WTC11 (cell line): ENCODE measurements around the gene GSN. TPM values are rescaled to one million over a fixed set of nuclear protein-coding genes. Genes with fewer than 3 reads are reported as not detected.

ENCODE experiments used
- ATAC-seq: fragments of 200-7000 bp; cut with Tn5 transposase; 2 replicates; pipeline ENCODE4 v1.10.0; 2021; ENCODE audit warnings: mild to moderate bottlenecking, moderate library complexity
- CTCF ChIA-PET: fragments of 300-600 bp; sonication (Branson Sonifier 250); formaldehyde crosslinking; loops from one replicate; lab custom pipeline; 2021; ENCODE audit warnings: antibody characterized with exemption; lab: Charles Lee
- POLR2A ChIA-PET: fragments of 350-600 bp; sonication (Branson Sonifier 250); formaldehyde crosslinking; loops from one replicate; lab custom pipeline; 2021; ENCODE audit warnings: antibody characterized with exemption; lab: Charles Lee
- DNase-seq: peaks from one replicate; pipeline ENCODE4 v3.0.0; 2021; ENCODE audit warnings: low spot score
- H3K27ac Mint-ChIP-seq: 2 replicates; pipeline ENCODE4 v1.8.0; 2021; ENCODE audit warnings: mixed read lengths
- H3K27me3 Mint-ChIP-seq: 2 replicates; pipeline ENCODE4 v1.8.0; 2021; ENCODE audit warnings: low read depth, mild to moderate bottlenecking, moderate library complexity, mixed read lengths
- H3K36me3 Mint-ChIP-seq: 2 replicates; pipeline ENCODE4 v1.8.0; 2021; ENCODE audit warnings: mixed read lengths
- H3K4me1 Mint-ChIP-seq: 2 replicates; pipeline ENCODE4 v1.8.0; 2022; ENCODE audit warnings: mixed read lengths
- H3K4me3 Mint-ChIP-seq: 2 replicates; pipeline ENCODE4 v1.8.0; 2021; ENCODE audit warnings: mild to moderate bottlenecking, moderate library complexity, mixed read lengths
- H3K9me3 Mint-ChIP-seq: 2 replicates; pipeline ENCODE4 v1.8.0; 2021; ENCODE audit warnings: mixed read lengths
- CDX4 ChIP-seq: fragments of 250-450 bp; sonication (Bioruptor Pico); IDR thresholded peaks from 2 replicates; pipeline ENCODE4 v1.9.0; 2021; ENCODE audit warnings: moderate library complexity, mild to moderate bottlenecking, inconsistent platforms, borderline replicate concordance
- CREM ChIP-seq: sonication (generic); formaldehyde crosslinking; IDR thresholded peaks from 2 replicates; pipeline ENCODE4 v1.8.1; 2022; ENCODE audit warnings: mild to moderate bottlenecking, missing genetic modification reagents, moderate library complexity
- E2F1 ChIP-seq: sonication (generic); formaldehyde crosslinking; IDR thresholded peaks from 2 replicates; pipeline ENCODE4 v1.8.0; 2022; ENCODE audit warnings: mild to moderate bottlenecking, missing genetic modification reagents
- EMX1 ChIP-seq: fragments of 250-450 bp; sonication (Bioruptor Pico); IDR thresholded peaks from 2 replicates; pipeline ENCODE4 v1.8.0; 2021; ENCODE audit warnings: mild to moderate bottlenecking
- FOXP4 ChIP-seq: sonication (generic); formaldehyde crosslinking; IDR thresholded peaks from 2 replicates; pipeline ENCODE4 v1.8.0; 2022; ENCODE audit warnings: mild to moderate bottlenecking, missing genetic modification reagents
- GRHL2 ChIP-seq: fragments of 250-450 bp; sonication (Bioruptor Pico); IDR thresholded peaks from 2 replicates; pipeline ENCODE4 v1.8.0; 2022; ENCODE audit warnings: mild to moderate bottlenecking, moderate library complexity; ENCODE audit not compliant: insufficient replicate concordance, severe bottlenecking
- IRF2 ChIP-seq: sonication (generic); formaldehyde crosslinking; IDR thresholded peaks from 2 replicates; pipeline ENCODE4 v1.8.0; 2022; ENCODE audit warnings: low read depth, missing genetic modification reagents, borderline replicate concordance
- JUN ChIP-seq: sonication (generic); formaldehyde crosslinking; IDR thresholded peaks from 2 replicates; pipeline ENCODE4 v1.8.0; 2023; ENCODE audit warnings: mild to moderate bottlenecking, missing genetic modification reagents
- NFATC4 ChIP-seq: fragments of 250-450 bp; sonication (Bioruptor Pico); IDR thresholded peaks from 2 replicates; pipeline ENCODE4 v1.9.0; 2021; ENCODE audit warnings: mild to moderate bottlenecking
- OVOL2 ChIP-seq: fragments of 250-450 bp; sonication (Bioruptor Pico); IDR thresholded peaks from 2 replicates; pipeline ENCODE4 v1.9.0; 2021; ENCODE audit warnings: mild to moderate bottlenecking, borderline replicate concordance
- RELA ChIP-seq: sonication (generic); formaldehyde crosslinking; IDR thresholded peaks from 2 replicates; pipeline ENCODE4 v1.8.1; 2022; ENCODE audit warnings: missing genetic modification reagents, mild to moderate bottlenecking, borderline replicate concordance
- SMAD4 ChIP-seq: sonication (generic); formaldehyde crosslinking; IDR thresholded peaks from 2 replicates; pipeline ENCODE4 v1.8.0; 2022; ENCODE audit warnings: mild to moderate bottlenecking, missing genetic modification reagents
- SOX15 ChIP-seq: fragments of 250-450 bp; sonication (Bioruptor Pico); IDR thresholded peaks from 2 replicates; pipeline ENCODE4 v1.9.0; 2021; ENCODE audit warnings: mild to moderate bottlenecking
- TCF7 ChIP-seq: sonication (generic); formaldehyde crosslinking; IDR thresholded peaks from 2 replicates; pipeline ENCODE4 v1.8.0; 2022; ENCODE audit warnings: mild to moderate bottlenecking, low read depth, missing genetic modification reagents, moderate library complexity
- ZNF263 ChIP-seq: sonication (generic); formaldehyde crosslinking; IDR thresholded peaks from 2 replicates; pipeline ENCODE4 v1.8.1; 2022; ENCODE audit warnings: low read depth, mild to moderate bottlenecking, moderate library complexity, missing genetic modification reagents
- total RNA-seq: library from RNA; stranded (reverse); gene quantifications from 3 replicates; pipeline ENCODE4 v1.2.3, GENCODE V29; 2021
- TF ChIP-seq, protein P1 (sequence below): sonication (generic); formaldehyde crosslinking; IDR thresholded peaks from 2 replicates; pipeline ENCODE4 v1.8.0; 2023; ENCODE audit warnings: mild to moderate bottlenecking, missing genetic modification reagents
- TF ChIP-seq, protein P2 (sequence below): sonication (generic); formaldehyde crosslinking; IDR thresholded peaks from 2 replicates; pipeline ENCODE4 v1.8.1; 2022; ENCODE audit warnings: mild to moderate bottlenecking, moderate library complexity, missing genetic modification reagents

The GSN gene
- total RNA-seq, 1 experiment from 2014 or later, result 47.0 TPM

- Mint-ChIP-seq H3K27me3 (peaks cover 4% of the 10 kb centered on the region; the same call in 1 of the 2 replicates), H3K4me3 (no peak overlapping the region), H3K9me3 (no peaks in the 10 kb centered on the region), H3K4me1 (peaks cover 3% of the 10 kb centered on the region), H3K27ac (no peak overlapping the region), H3K36me3 (no peaks in the 10 kb centered on the region)
- ChIA-PET POLR2A (no interaction called here), CTCF (interaction anchor here (4.4 kb wide), 1 partner anchor 50 kb away, joined by 20 read pairs; no protein-coding TSS in a partner anchor)
- no peak for DNase-seq
- ATAC-seq, result no peak
- no peak for TF ChIP-seq FOXP4
- no peak for TF ChIP-seq RELA (CRISPR knock-in tag)
- no peak for TF ChIP-seq JUN (CRISPR knock-in tag)
- TF ChIP-seq, protein P1, sequence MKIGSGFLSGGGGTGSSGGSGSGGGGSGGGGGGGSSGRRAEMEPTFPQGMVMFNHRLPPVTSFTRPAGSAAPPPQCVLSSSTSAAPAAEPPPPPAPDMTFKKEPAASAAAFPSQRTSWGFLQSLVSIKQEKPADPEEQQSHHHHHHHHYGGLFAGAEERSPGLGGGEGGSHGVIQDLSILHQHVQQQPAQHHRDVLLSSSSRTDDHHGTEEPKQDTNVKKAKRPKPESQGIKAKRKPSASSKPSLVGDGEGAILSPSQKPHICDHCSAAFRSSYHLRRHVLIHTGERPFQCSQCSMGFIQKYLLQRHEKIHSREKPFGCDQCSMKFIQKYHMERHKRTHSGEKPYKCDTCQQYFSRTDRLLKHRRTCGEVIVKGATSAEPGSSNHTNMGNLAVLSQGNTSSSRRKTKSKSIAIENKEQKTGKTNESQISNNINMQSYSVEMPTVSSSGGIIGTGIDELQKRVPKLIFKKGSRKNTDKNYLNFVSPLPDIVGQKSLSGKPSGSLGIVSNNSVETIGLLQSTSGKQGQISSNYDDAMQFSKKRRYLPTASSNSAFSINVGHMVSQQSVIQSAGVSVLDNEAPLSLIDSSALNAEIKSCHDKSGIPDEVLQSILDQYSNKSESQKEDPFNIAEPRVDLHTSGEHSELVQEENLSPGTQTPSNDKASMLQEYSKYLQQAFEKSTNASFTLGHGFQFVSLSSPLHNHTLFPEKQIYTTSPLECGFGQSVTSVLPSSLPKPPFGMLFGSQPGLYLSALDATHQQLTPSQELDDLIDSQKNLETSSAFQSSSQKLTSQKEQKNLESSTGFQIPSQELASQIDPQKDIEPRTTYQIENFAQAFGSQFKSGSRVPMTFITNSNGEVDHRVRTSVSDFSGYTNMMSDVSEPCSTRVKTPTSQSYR, result no peak
- TF ChIP-seq E2F1, result no peak
- TF ChIP-seq GRHL2 (CRISPR knock-in tag), result no peak
- TF ChIP-seq TCF7 (CRISPR knock-in tag), result no peak
- no peak for TF ChIP-seq NFATC4 (CRISPR knock-in tag)
- TF ChIP-seq, protein P2, sequence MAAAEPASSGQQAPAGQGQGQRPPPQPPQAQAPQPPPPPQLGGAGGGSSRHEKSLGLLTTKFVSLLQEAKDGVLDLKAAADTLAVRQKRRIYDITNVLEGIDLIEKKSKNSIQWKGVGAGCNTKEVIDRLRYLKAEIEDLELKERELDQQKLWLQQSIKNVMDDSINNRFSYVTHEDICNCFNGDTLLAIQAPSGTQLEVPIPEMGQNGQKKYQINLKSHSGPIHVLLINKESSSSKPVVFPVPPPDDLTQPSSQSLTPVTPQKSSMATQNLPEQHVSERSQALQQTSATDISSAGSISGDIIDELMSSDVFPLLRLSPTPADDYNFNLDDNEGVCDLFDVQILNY (CRISPR knock-in tag), result no peak
These were observed 40.1 kb upstream of the GSN start for GRCh38 chr9:121227862-121228261.

GRCh38 chr9:121230256-121230655 is 37.7 kb upstream of the GSN start:
- no peak for DNase-seq
- ChIA-PET POLR2A (no interaction called here), CTCF (no interaction called here)
- Mint-ChIP-seq H3K27me3 (peaks cover 4% of the 10 kb centered on the region; the same call in 1 of the 2 replicates), H3K4me3 (no peak overlapping the region), H3K36me3 (no peaks in the 10 kb centered on the region), H3K9me3 (no peaks in the 10 kb centered on the region), H3K4me1 (peaks cover 7% of the 10 kb centered on the region; the same call in 1 of the 2 replicates), H3K27ac (no peak overlapping the region)
- TF ChIP-seq ZNF263 (CRISPR knock-in tag) (no peak), EMX1 (CRISPR knock-in tag) (no peak), OVOL2 (CRISPR knock-in tag) (no peak), CREM (no peak), SOX15 (no peak), CDX4 (no peak), IRF2 (no peak), SMAD4 (no peak), GRHL2 (CRISPR knock-in tag) (no peak)
- TF ChIP-seq, protein P2 (CRISPR knock-in tag), result no peak
- ATAC-seq, result no peak
